Measurements from ENCODE around the gene DDAH1. TPM values are rescaled to one million over a fixed set of nuclear protein-coding genes. Genes with fewer than 3 reads are reported as not detected.

DDAH1 gene
- total RNA-seq, 1 experiment from 2014 or later = 36.3 TPM

GRCh38 chr1:85303440-85304162 is 161.4 kb downstream of the DDAH1 start:
- no peak overlapping the region for H3K14ac ChIP-seq (ENCODE audit: insufficient read depth, low read length)
- no peaks in the 10 kb centered on the region for H3K36me3 Mint-ChIP-seq (ENCODE audit: insufficient read depth in 1 of 3, low read depth in 3 of 3)
- H3K4me2 ChIP-seq (ENCODE audit: insufficient read depth, insufficient read length, low read length) = no peak overlapping the region
- H3K9me3 Mint-ChIP-seq = no peaks in the 10 kb centered on the region
- no peak overlapping the region for H3K56ac ChIP-seq (ENCODE audit: insufficient read length, low read depth, low read length)
- H3K18ac ChIP-seq (ENCODE audit: insufficient read length, low read depth, low read length) = no peak overlapping the region
- H4K8ac ChIP-seq (replicated peaks; ENCODE audit: insufficient read length, low read depth, low read length) = no peak overlapping the region
- H3K4me1 Mint-ChIP-seq = peaks cover 7 to 9% of the 10 kb centered on the region in 2 experiments
- no peak overlapping the region for H3K4me3 Mint-ChIP-seq
- no peaks in the 10 kb centered on the region for H3K9me3 ChIP-seq (ENCODE audit: control insufficient read depth, low read depth, low read length)
- H4K91ac ChIP-seq (ENCODE audit: insufficient read length, low read depth, low read length) = no peak overlapping the region
- H3K79me2 ChIP-seq (ENCODE audit: insufficient read depth, low read length) = no peaks in the 10 kb centered on the region
- H2BK120ac ChIP-seq (ENCODE audit: low read depth, low read length, poor library complexity, severe bottlenecking) = no peak overlapping the region
- no peak overlapping the region for H3K27ac ChIP-seq (ENCODE audit: insufficient read length, low read depth, low read length)
- H2BK5ac ChIP-seq (ENCODE audit: insufficient read length, low read length) = no peak overlapping the region
- no CpG with 5 or more reads among the region's 4 CpGs for WGBS (ENCODE audit: extremely low coverage, insufficient read length, low lambda C conversion rate)
- no peaks in the 10 kb centered on the region for H3K27me3 ChIP-seq (ENCODE audit: insufficient read depth, low read length)
- H2BK12ac ChIP-seq (ENCODE audit: insufficient read length, low read depth, low read length) = no peak overlapping the region
- H3K9ac ChIP-seq (ENCODE audit: extremely low read depth, insufficient read length, low read length) = no peak overlapping the region
- H3K23me2 ChIP-seq (ENCODE audit: insufficient read length, low read depth, low read length, poor library complexity, severe bottlenecking) = no peaks in the 10 kb centered on the region
- H3K4me1 ChIP-seq (ENCODE audit: insufficient read depth, low read length) = peaks cover 4% of the 10 kb centered on the region; the same call in 1 of the 2 replicates
- TF ChIP-seq CTCF (conservative IDR thresholded peaks at IDR 0.05) = no peak
- H3K79me1 ChIP-seq (ENCODE audit: insufficient read depth, low read depth, low read length, poor library complexity, severe bottlenecking) = no peaks in the 10 kb centered on the region
- H3K27me3 Mint-ChIP-seq (ENCODE audit: low read depth) = no peaks in the 10 kb centered on the region; the same call in 1 of the 2 replicates
- no peak for DNase-seq
- H3T11ph ChIP-seq (ENCODE audit: low read length) = no peak overlapping the region
- no peaks in the 10 kb centered on the region for H4K20me1 ChIP-seq (ENCODE audit: control insufficient read depth, insufficient read depth, insufficient read length)
- H3K23ac ChIP-seq (ENCODE audit: insufficient read length, low read depth, low read length) = no peak overlapping the region
- H2BK15ac ChIP-seq (ENCODE audit: low read depth, low read length) = no peak overlapping the region
- no peak overlapping the region for H2AFZ ChIP-seq (ENCODE audit: low read length)
- H3K4ac ChIP-seq (ENCODE audit: low read depth, low read length) = no peak overlapping the region
- no peak overlapping the region for H4K5ac ChIP-seq (ENCODE audit: insufficient read length, low read depth, low read length)
- no peak overlapping the region for H2BK20ac ChIP-seq (ENCODE audit: low read depth, low read length, poor library complexity, severe bottlenecking)
- no peak overlapping the region for H2AK5ac ChIP-seq (ENCODE audit: insufficient read length, low read length)
- H3K27ac Mint-ChIP-seq = no peak overlapping the region; a peak in 1 of 7 replicates

All from H9 (cell line).